Right lobe of liver (tissue), 6 donors: ENCODE data around the gene CSNK1G2. TPM values are rescaled to one million over a fixed set of nuclear protein-coding genes. Genes with fewer than 3 reads are reported as not detected.

Source experiments
- ATAC-seq, 4 donors: fragments of 200-7000 bp; cut with Tn5 transposase; one replicate each; pipeline ENCODE4 v1.9.1; 2020; ENCODE audit warnings: mild to moderate bottlenecking in 4 of 4, moderate library complexity in 4 of 4
- DNase-seq, 3 donors: peaks; one replicate each; pipeline ENCODE4 v3.0.0-alpha.2; 2020
- H3K27ac ChIP-seq, 3 donors: fragments of 200-600 bp; one replicate each; pipeline ENCODE4 v1.8.0; 2022
- H3K27me3 ChIP-seq, 2 donors: fragments of 200-600 bp; one replicate each; pipeline ENCODE4 v1.8.0; 2022
- H3K36me3 ChIP-seq, 4 donors: fragments of 200-600 bp; sonication (generic) in 1 of 4; one replicate each; pipeline versions ENCODE4 v1.5.1 to v1.8.0; 2017 to 2022; ENCODE audit warnings: control low read depth in 1 of 4
- H3K4me1 ChIP-seq, 4 donors: fragments of 200-600 bp; sonication (generic) in 1 of 4; one replicate each; pipeline versions ENCODE4 v1.5.1 to v1.8.0; 2017 to 2022; ENCODE audit warnings: control low read depth in 1 of 4
- H3K4me3 ChIP-seq, 3 donors: fragments of 200-600 bp; one replicate each; pipeline ENCODE4 v1.8.0; 2022
- H3K9me3 ChIP-seq, 4 donors: fragments of 200-600 bp; sonication (generic) in 1 of 4; one replicate each; pipeline versions ENCODE4 v1.5.1 to v1.8.0; 2017 to 2022; ENCODE audit warnings: control low read depth in 1 of 4
- POLR2A ChIP-seq: fragments of 450-650 bp; IDR thresholded peaks from one replicate; pipeline ENCODE4 v1.6.1; 2017; ENCODE audit warnings: antibody characterized with exemption, mild to moderate bottlenecking
- WGBS: methylation state at CpG from one replicate; pipeline ENCODE4 v1.1.6; 2018; ENCODE audit warnings: low coverage, low lambda C conversion rate; ENCODE audit not compliant: insufficient coverage; ENCODE audit errors: missing lambda C conversion rate; 5-methylcytosine and 5-hydroxymethylcytosine counted together
- intact Hi-C, 2 donors: fragments of 100-400 bp; cut with DNase I; formaldehyde crosslinking; loops; one replicate each; pipeline versions ENCODE4 v1.11.2 to v1.14.1; 2022
- total RNA-seq, 6 experiments: library from RNA; depleted of rRNA in 2 of 6; stranded (reverse); fragments of >200 nt in 2 of 6; fragmentation: NEBNext Ultra II Directional in 3 of 6; extraction: Animal tissue kit (Norgen Biotek cat#: 25700) in 3 of 6; gene quantifications; one replicate each; pipeline versions ENCODE4 v1.1.0 to v1.2.4, GENCODE V29; 2016 to 2023
- TF ChIP-seq, protein P1 (sequence below), 4 donors: fragments of 200-600 bp in 3 of 4; fragments of 450-650 bp in 1 of 4; IDR thresholded peaks; one replicate each; pipeline versions ENCODE4 v1.5.1 to v1.8.0; 2016 to 2022; ENCODE audit warnings: antibody characterized with exemption in 4 of 4, mild to moderate bottlenecking in 2 of 4
- donor health status: DM: no; HTN: yes; CAD: no.
- donor health status: DM: no; HTN: no; CAD: no.
- donor health status: DM: no; HTN: no; CAD: no.
- donor health status: DM: no; HTN: yes; CAD: no.
- donor health status: DM: no; HTN: yes; CAD: no.

CSNK1G2 gene
- total RNA-seq, 6 experiments from 2014 or later = 14.4 to 35.2 (median 22.6) TPM

DNA sequence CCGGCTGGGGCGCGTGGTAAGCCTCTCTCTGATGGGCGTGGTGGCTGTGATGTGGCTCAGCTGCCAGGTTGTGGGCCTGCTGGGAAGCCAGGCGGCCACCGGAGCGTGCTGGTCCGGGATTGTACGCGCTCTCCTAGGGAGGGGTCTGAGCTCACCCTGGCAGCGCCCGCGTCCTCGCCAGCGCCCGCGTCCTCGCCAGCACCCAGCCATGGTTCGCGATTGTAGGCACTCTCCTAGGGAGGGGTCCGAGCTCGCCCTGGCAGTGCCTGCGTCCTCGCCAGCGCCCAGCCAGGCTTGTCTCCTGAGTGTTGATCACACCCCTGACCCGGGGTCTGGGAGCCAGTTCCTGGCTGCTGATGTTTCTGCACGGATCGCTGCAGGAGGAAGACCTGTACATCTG lies 22.0 kb upstream of the CSNK1G2 start:
- H3K36me3 ChIP-seq = peaks cover 0 to 26% (median 7%) of the 10 kb centered on the region in 4 donors
- WGBS = no CpG with 5 or more reads among the region's 28 CpGs
- no peak overlapping the region for H3K4me3 ChIP-seq
- DNase-seq (peak in 1 of 3 donors; percentile 44), ATAC-seq (no peak)
- no peak for TF ChIP-seq POLR2A
- TF ChIP-seq, protein P1, sequence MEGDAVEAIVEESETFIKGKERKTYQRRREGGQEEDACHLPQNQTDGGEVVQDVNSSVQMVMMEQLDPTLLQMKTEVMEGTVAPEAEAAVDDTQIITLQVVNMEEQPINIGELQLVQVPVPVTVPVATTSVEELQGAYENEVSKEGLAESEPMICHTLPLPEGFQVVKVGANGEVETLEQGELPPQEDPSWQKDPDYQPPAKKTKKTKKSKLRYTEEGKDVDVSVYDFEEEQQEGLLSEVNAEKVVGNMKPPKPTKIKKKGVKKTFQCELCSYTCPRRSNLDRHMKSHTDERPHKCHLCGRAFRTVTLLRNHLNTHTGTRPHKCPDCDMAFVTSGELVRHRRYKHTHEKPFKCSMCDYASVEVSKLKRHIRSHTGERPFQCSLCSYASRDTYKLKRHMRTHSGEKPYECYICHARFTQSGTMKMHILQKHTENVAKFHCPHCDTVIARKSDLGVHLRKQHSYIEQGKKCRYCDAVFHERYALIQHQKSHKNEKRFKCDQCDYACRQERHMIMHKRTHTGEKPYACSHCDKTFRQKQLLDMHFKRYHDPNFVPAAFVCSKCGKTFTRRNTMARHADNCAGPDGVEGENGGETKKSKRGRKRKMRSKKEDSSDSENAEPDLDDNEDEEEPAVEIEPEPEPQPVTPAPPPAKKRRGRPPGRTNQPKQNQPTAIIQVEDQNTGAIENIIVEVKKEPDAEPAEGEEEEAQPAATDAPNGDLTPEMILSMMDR (IDR thresholded peaks at IDR 0.05) = no peak
- H3K9me3 ChIP-seq = no peaks in the 10 kb centered on the region
- no peaks in the 10 kb centered on the region for H3K27me3 ChIP-seq
- no peak overlapping the region for H3K27ac ChIP-seq
- H3K4me1 ChIP-seq = no peaks in the 10 kb centered on the region
- intact Hi-C loops = no loop called here

DNA sequence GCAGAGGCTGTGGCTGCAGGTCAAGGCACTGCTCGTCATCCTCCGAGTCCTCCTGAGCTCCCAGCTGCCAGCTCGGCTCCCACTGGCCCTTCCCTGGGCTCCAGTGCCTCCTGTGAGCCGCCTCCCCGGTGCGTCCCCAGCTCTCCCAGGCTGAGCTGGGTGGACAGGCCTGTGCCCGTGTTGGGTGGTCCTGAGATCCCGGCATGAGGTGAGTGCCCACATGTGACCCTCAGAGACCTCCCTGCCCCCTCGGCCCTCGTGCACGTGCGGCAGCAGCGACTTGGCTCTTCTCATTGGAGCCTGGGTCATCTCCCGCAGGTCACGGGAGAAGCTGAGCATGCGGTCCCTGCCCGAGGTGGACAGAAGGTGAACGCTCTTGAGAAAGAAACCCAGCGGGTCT lies 20.3 kb upstream of the CSNK1G2 start:
- H3K4me1 ChIP-seq = no peaks in the 10 kb centered on the region
- no peak for DNase-seq
- H3K36me3 ChIP-seq = peaks cover 0 to 35% (median 8%) of the 10 kb centered on the region in 4 donors
- no peak overlapping the region for H3K27ac ChIP-seq
- H3K9me3 ChIP-seq = no peaks in the 10 kb centered on the region
- WGBS = 86% methylated on average over 4 of the region's 19 CpGs
- ATAC-seq = no peak
- intact Hi-C loops = no loop called here
- no peak overlapping the region for H3K4me3 ChIP-seq
- TF ChIP-seq POLR2A = no peak
- TF ChIP-seq, protein P1 (IDR thresholded peaks at IDR 0.05) = no peak
- H3K27me3 ChIP-seq = no peaks in the 10 kb centered on the region

DNA sequence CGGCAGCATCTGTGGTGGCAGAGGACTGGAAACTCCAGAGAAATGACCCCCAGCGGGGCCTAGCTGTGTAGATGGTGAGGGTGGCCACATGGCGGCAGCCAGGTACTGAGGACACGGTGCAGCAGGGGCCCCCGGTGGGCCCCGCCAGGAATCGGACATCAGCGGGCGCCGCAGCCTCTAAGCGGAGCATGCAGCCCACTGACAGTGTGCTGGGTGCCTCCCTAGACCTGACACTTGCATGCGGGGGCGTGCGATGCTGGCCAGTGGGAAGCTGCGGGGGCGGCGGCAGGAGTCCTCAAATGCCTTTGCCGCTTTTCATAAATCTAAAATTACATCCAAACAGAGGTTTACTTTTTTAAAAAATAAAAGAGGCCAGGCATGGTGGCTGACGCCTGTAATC lies 19.6 kb upstream of the CSNK1G2 start:
- Histone ChIP-seq H3K9me3 (no peaks in the 10 kb centered on the region), H3K36me3 (peaks cover 0 to 35% (median 8%) of the 10 kb centered on the region in 4 donors), H3K4me3 (no peak overlapping the region), H3K27ac (no peak overlapping the region), H3K4me1 (no peaks in the 10 kb centered on the region), H3K27me3 (no peaks in the 10 kb centered on the region)
- intact Hi-C loops = no loop called here
- TF ChIP-seq POLR2A = no peak
- TF ChIP-seq, protein P1 (IDR thresholded peaks at IDR 0.05) = no peak
- no peak for DNase-seq
- WGBS = 93% methylated on average over 19 of the region's 19 CpGs
- ATAC-seq = no peak

DNA sequence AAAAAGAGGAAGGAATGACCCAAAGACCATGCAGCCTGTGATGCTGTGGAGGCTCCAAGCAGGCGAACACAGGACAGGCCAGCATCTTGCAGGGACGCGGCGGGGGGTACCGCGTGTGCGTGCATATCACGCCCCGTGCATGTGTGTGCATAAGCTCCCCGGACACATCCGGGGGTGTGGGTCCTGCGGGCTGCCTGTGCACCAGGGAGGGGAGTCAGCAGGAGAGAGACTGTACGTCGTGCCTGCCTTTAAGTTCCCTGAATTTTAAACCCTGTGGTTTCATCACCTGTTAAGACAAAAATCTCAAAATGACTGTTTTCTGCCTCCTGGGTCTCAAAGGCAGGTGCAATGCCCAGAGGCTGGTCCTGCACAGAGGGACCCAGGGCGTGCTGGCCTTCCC lies 19.1 kb upstream of the CSNK1G2 start:
- WGBS = 80% methylated on average over 1 of the region's 15 CpGs
- intact Hi-C loops = no loop called here
- TF ChIP-seq, protein P1 (IDR thresholded peaks at IDR 0.05) = no peak

DNA sequence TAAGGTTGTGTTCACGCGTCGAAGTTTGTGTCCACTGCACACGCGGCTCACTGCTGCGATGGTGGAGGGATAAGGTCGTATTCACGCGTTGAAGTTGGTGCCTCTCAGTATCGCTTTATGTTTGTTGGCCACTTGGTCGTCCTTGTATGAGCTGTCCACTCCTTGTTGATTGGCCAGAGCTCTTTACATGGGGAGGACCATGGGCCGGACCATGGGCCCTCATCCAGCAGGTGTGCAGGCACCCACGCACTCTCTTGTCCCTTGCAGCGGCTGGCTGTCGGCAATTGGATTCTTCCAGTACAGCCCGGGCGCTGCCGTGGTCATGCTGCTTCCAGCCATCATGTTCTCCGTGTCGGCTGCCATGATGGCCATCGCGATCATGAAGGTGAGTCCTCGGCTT lies 18.2 kb upstream of the CSNK1G2 start:
- H3K27ac ChIP-seq = no peak overlapping the region
- DNase-seq = no peak
- TF ChIP-seq POLR2A = no peak
- TF ChIP-seq, protein P1 (IDR thresholded peaks at IDR 0.05) = no peak
- no peak for ATAC-seq
- no peak overlapping the region for H3K4me3 ChIP-seq
- no peaks in the 10 kb centered on the region for H3K27me3 ChIP-seq
- 100% methylated on average over 1 of the region's 23 CpGs for whole genome bisulfite sequencing
- H3K36me3 ChIP-seq = peaks cover 0 to 35% (median 8%) of the 10 kb centered on the region in 4 donors
- intact Hi-C loops = no loop called here
- no peaks in the 10 kb centered on the region for H3K9me3 ChIP-seq
- no peaks in the 10 kb centered on the region for H3K4me1 ChIP-seq

More for the DNA sequence above, 19.1 kb upstream of the CSNK1G2 start:
- DNase-seq = no peak
- Histone ChIP-seq H3K4me3 (no peak overlapping the region), H3K27me3 (no peaks in the 10 kb centered on the region), H3K27ac (no peak overlapping the region), H3K36me3 (peaks cover 0 to 35% (median 8%) of the 10 kb centered on the region in 4 donors), H3K4me1 (no peaks in the 10 kb centered on the region), H3K9me3 (no peaks in the 10 kb centered on the region)
- no peak for ATAC-seq
